H1 (cell line): ENCODE results near the gene CHRNG. TPM values are rescaled to one million over a fixed set of nuclear protein-coding genes. Genes with fewer than 3 reads are reported as not detected.

Experiments used
- CTCF ChIA-PET: fragments of 300-600 bp; sonication (Branson Sonifier 250); formaldehyde crosslinking; loops from one replicate; lab custom pipeline; 2021; ENCODE audit not compliant: partially characterized antibody; lab: Charles Lee
- POLR2A ChIA-PET: fragments of 300-600 bp; sonication (Branson Sonifier 250); formaldehyde crosslinking; loops from one replicate; lab custom pipeline; 2021; ENCODE audit warnings: inconsistent platforms; ENCODE audit not compliant: partially characterized antibody; lab: Charles Lee
- DNase-seq, 2 experiments: peaks; one replicate each; pipeline versions ENCODE4 v3.0.0 to v3.0.0-alpha.2; 2010 to 2022; ENCODE audit warnings: low spot score in 2 of 2, low read depth in 1 of 2, mixed read lengths in 1 of 2
- FAIRE-seq: peaks from 2 replicates; lab custom pipeline; 2011; peaks lifted over from hg19 to GRCh38; lab: Jason Lieb, UNC
- H2AFZ ChIP-seq: 2 replicates; pipeline ENCODE4 v1.8.1; 2012; ENCODE audit warnings: low read length, inconsistent platforms
- H2AK5ac ChIP-seq: 2 replicates; pipeline ENCODE4 v1.6.1; 2013; ENCODE audit warnings: low read depth, low read length
- H2BK120ac ChIP-seq: replicated peaks from 2 replicates; pipeline ENCODE3; 2013; ENCODE audit warnings: low read depth, low read length, inconsistent platforms
- H2BK12ac ChIP-seq: 2 replicates; pipeline ENCODE4 v1.6.1; 2013; ENCODE audit warnings: low read depth, low read length
- H2BK15ac ChIP-seq: 2 replicates; pipeline ENCODE4 v1.6.1; 2013; ENCODE audit warnings: low read length
- H2BK20ac ChIP-seq: 2 replicates; pipeline ENCODE4 v1.6.1; 2013; ENCODE audit warnings: low read length
- H2BK5ac ChIP-seq: 2 replicates; pipeline ENCODE4 v1.6.1; 2013; ENCODE audit warnings: low read depth, low read length
- H3K14ac ChIP-seq: 2 replicates; pipeline ENCODE4 v1.6.1; 2013; ENCODE audit warnings: inconsistent platforms; ENCODE audit not compliant: insufficient read length
- H3K18ac ChIP-seq: 2 replicates; pipeline ENCODE4 v1.6.1; 2013; ENCODE audit warnings: low read length; ENCODE audit errors: extremely low read depth
- H3K23ac ChIP-seq: 2 replicates; pipeline ENCODE4 v1.6.1; 2013; ENCODE audit warnings: inconsistent platforms; ENCODE audit not compliant: insufficient read length
- H3K23me2 ChIP-seq: 2 replicates; pipeline ENCODE4 v1.6.1; 2013; ENCODE audit warnings: low read depth, low read length
- H3K27ac ChIP-seq: 2 replicates; pipeline ENCODE4 v1.6.1; 2011; ENCODE audit warnings: low read depth, low read length, inconsistent platforms
- H3K27me3 ChIP-seq, 4 experiments: replicated peaks in 1 of 4; 1 replicate in 1 of 4; 2 replicates in 3 of 4; pipeline versions ENCODE4 v1.6.1 to v1.8.1; 2011 to 2013; ENCODE audit warnings: low read length in 3 of 4, mild to moderate bottlenecking in 3 of 4, inconsistent platforms in 2 of 4, mixed read lengths in 2 of 4, moderate library complexity in 1 of 4; ENCODE audit not compliant: control insufficient read depth in 3 of 4, insufficient read depth in 3 of 4; ENCODE audit errors: extremely low read depth in 1 of 4
- H3K36me3 ChIP-seq, 4 experiments: 2 replicates each; pipeline versions ENCODE4 v1.6.1 to v1.8.1; 2011 to 2013; ENCODE audit warnings: mild to moderate bottlenecking in 4 of 4, low read length in 3 of 4, moderate library complexity in 2 of 4, control low read depth in 1 of 4, inconsistent platforms in 1 of 4; ENCODE audit not compliant: insufficient read depth in 4 of 4, control insufficient read depth in 2 of 4
- H3K4ac ChIP-seq: replicated peaks from 2 replicates; pipeline ENCODE3; 2013; ENCODE audit warnings: low read length, low read depth, mixed read lengths, inconsistent platforms; ENCODE audit not compliant: insufficient read length
- H3K4me1 ChIP-seq, 4 experiments: replicated peaks in 1 of 4; 1 replicate in 1 of 4; 2 replicates in 3 of 4; pipeline versions ENCODE4 v1.6.1 to v1.8.1; 2011 to 2013; ENCODE audit warnings: low read length in 3 of 4, inconsistent platforms in 2 of 4, mixed read lengths in 1 of 4; ENCODE audit not compliant: insufficient read depth in 4 of 4, control insufficient read depth in 3 of 4
- H3K4me2 ChIP-seq, 2 experiments: 2 replicates each; pipeline versions ENCODE4 v1.6.1 to v1.8.1; 2011 to 2013; ENCODE audit warnings: low read depth in 2 of 2, low read length in 2 of 2, control low read depth in 1 of 2, inconsistent platforms in 1 of 2, mild to moderate bottlenecking in 1 of 2; ENCODE audit not compliant: insufficient read depth in 1 of 2
- H3K4me3 ChIP-seq, 4 experiments: fragments of 200-600, 300-600 bp in 1 of 4; sonication (generic), shearing (Covaris generic), sonication (Bioruptor Twin) in 1 of 4; 2 replicates each; pipeline versions ENCODE4 v1.5.1 to v1.8.1; 2011 to 2016; ENCODE audit warnings: low read length in 4 of 4, low read depth in 3 of 4, control low read depth in 2 of 4, inconsistent platforms in 2 of 4, mild to moderate bottlenecking in 2 of 4, mixed read lengths in 1 of 4, moderate library complexity in 1 of 4; ENCODE audit not compliant: insufficient read depth in 2 of 4; ENCODE audit errors: extremely low read depth in 1 of 4
- H3K56ac ChIP-seq: replicated peaks from 2 replicates; pipeline ENCODE3; 2013; ENCODE audit warnings: low read depth, mild to moderate bottlenecking, mixed read lengths, low read length, inconsistent platforms; ENCODE audit not compliant: insufficient read length
- H3K79me1 ChIP-seq: 2 replicates; pipeline ENCODE4 v1.6.1; 2013; ENCODE audit warnings: low read depth, low read length, control low read depth
- H3K79me2 ChIP-seq, 2 experiments: 2 replicates each; pipeline versions ENCODE4 v1.6.1 to v1.8.1; 2012 to 2013; ENCODE audit warnings: low read length in 2 of 2, mild to moderate bottlenecking in 2 of 2, inconsistent platforms in 1 of 2; ENCODE audit not compliant: insufficient read depth in 2 of 2, control insufficient read depth in 1 of 2
- H3K9ac ChIP-seq, 4 experiments: replicated peaks in 1 of 4; 1 replicate in 1 of 4; 2 replicates in 3 of 4; pipeline versions ENCODE4 v1.6.1 to v1.8.1; 2011 to 2013; ENCODE audit warnings: low read depth in 3 of 4, low read length in 3 of 4, control low read depth in 2 of 4, mild to moderate bottlenecking in 2 of 4, moderate library complexity in 2 of 4, inconsistent platforms in 1 of 4; ENCODE audit errors: extremely low read depth in 1 of 4
- H3K9me3 ChIP-seq, 2 experiments: 2 replicates each; pipeline versions ENCODE4 v1.6.1 to v1.8.1; 2012 to 2013; ENCODE audit warnings: mild to moderate bottlenecking in 2 of 2, moderate library complexity in 2 of 2, control low read depth in 1 of 2, inconsistent platforms in 1 of 2, low read depth in 1 of 2, low read length in 1 of 2, mixed read lengths in 1 of 2; ENCODE audit not compliant: insufficient read depth in 2 of 2
- H4K20me1 ChIP-seq, 2 experiments: replicated peaks in 1 of 2; 2 replicates each; pipeline versions ENCODE3 to v1.8.1; 2011 to 2013; ENCODE audit warnings: inconsistent platforms in 2 of 2, low read length in 2 of 2, mild to moderate bottlenecking in 1 of 2; ENCODE audit not compliant: insufficient read depth in 2 of 2, control insufficient read depth in 1 of 2
- H4K5ac ChIP-seq: 2 replicates; pipeline ENCODE4 v1.6.1; 2013; ENCODE audit warnings: low read length, low read depth, mixed read lengths, inconsistent platforms; ENCODE audit not compliant: insufficient read length
- H4K8ac ChIP-seq: 2 replicates; pipeline ENCODE4 v1.8.0; 2013; ENCODE audit warnings: mild to moderate bottlenecking, moderate library complexity, low read length, inconsistent platforms; ENCODE audit not compliant: insufficient read depth; ENCODE audit errors: extremely low read depth
- H4K91ac ChIP-seq: replicated peaks from 2 replicates; pipeline ENCODE3; 2013; ENCODE audit warnings: low read length, mixed read lengths, inconsistent platforms; ENCODE audit not compliant: insufficient read length
- BACH1 ChIP-seq: IDR thresholded peaks from 2 replicates; pipeline ENCODE4 v1.6.1; 2012; ENCODE audit warnings: low read length, improper control_type of control experiment
- BRCA1 ChIP-seq: IDR thresholded peaks from 2 replicates; pipeline ENCODE4 v1.6.1; 2012; ENCODE audit warnings: low read depth, low read length, improper control_type of control experiment
- CEBPB ChIP-seq: IDR thresholded peaks from 2 replicates; pipeline ENCODE4 v1.6.1; 2012; ENCODE audit warnings: low read depth, low read length
- CREB1 ChIP-seq: IDR thresholded peaks from 2 replicates; pipeline ENCODE4 v1.6.1; 2012; ENCODE audit warnings: inconsistent platforms
- E2F6 ChIP-seq: IDR thresholded peaks from 2 replicates; pipeline ENCODE4 v1.6.1; 2012; ENCODE audit warnings: inconsistent platforms
- EZH2 ChIP-seq: fragments of 200-600 bp; sonication (generic); IDR thresholded peaks from 2 replicates; pipeline ENCODE4 v1.7.1; 2012; ENCODE audit warnings: low read depth, mild to moderate bottlenecking, moderate library complexity, low read length, inconsistent platforms; ENCODE audit not compliant: severe bottlenecking
- JUND ChIP-seq: IDR thresholded peaks from 2 replicates; pipeline ENCODE4 v1.6.1; 2011; ENCODE audit warnings: mild to moderate bottlenecking, improper control_type of control experiment, low read length
- KDM1A ChIP-seq: fragments of 200-600, 300-600 bp; sonication (generic); IDR thresholded peaks from 2 replicates; pipeline ENCODE4 v1.7.1; 2016; ENCODE audit warnings: mild to moderate bottlenecking, low read length, borderline replicate concordance
- KDM4A ChIP-seq: IDR thresholded peaks from one replicate; pipeline ENCODE4 v1.7.1; 2012; ENCODE audit warnings: low read depth, mild to moderate bottlenecking, moderate library complexity, low read length, inconsistent platforms; ENCODE audit not compliant: severe bottlenecking
- SIRT6 ChIP-seq: IDR thresholded peaks from one replicate; pipeline ENCODE4 v1.7.1; 2012; ENCODE audit warnings: low read length, inconsistent platforms
- SIX5 ChIP-seq: IDR thresholded peaks from 2 replicates; pipeline ENCODE4 v1.6.1; 2011; ENCODE audit warnings: mild to moderate bottlenecking, low read depth, low read length
- SP2 ChIP-seq: IDR thresholded peaks from 2 replicates; pipeline ENCODE4 v1.6.1; 2012; ENCODE audit warnings: mild to moderate bottlenecking, low read length, inconsistent platforms
- SP4 ChIP-seq: IDR thresholded peaks from 2 replicates; pipeline ENCODE4 v1.6.1; 2012; ENCODE audit warnings: low read length, inconsistent platforms
- SRF ChIP-seq: IDR thresholded peaks from 2 replicates; pipeline ENCODE4 v1.6.1; 2011; ENCODE audit warnings: mild to moderate bottlenecking, low read depth, low read length, moderate library complexity
- TCF12 ChIP-seq: IDR thresholded peaks from 2 replicates; pipeline ENCODE4 v1.6.1; 2011; ENCODE audit warnings: low read depth, mild to moderate bottlenecking, low read length
- ZNF274 ChIP-seq: IDR thresholded peaks from 2 replicates; pipeline ENCODE4 v1.7.0; 2012; ENCODE audit warnings: low read length, borderline replicate concordance; ENCODE audit errors: extremely low read depth
- WGBS, 2 experiments: shearing (Covaris generic) in 1 of 2; methylation state at CpG; one replicate each; pipeline versions ENCODE4 v1.1.6 to v1.1.7; 2013 to 2015; ENCODE audit warnings: low lambda C conversion rate in 2 of 2, mixed read lengths in 2 of 2, inconsistent platforms in 1 of 2, low coverage in 1 of 2, missing lambda C conversion rate in 1 of 2; ENCODE audit not compliant: insufficient replicate concordance in 2 of 2, insufficient coverage in 1 of 2, insufficient read length in 1 of 2; ENCODE audit errors: extremely low coverage in 1 of 2, missing lambda C conversion rate in 1 of 2; 5-methylcytosine and 5-hydroxymethylcytosine counted together
- polyA plus RNA-seq, 7 experiments: library from polyadenylated mRNA; depleted of rRNA in 3 of 7; stranded (reverse) in 5 of 7; unstranded in 2 of 7; fragments of >200 nt in 5 of 7; fragments of 200-250 nt in 2 of 7; gene quantifications; 1 replicate in 5 of 7; 2 replicates in 1 of 7; 4 replicates in 1 of 7; pipeline versions ENCODE4 v1.2.1 to v1.2.3, GENCODE V29; 2011 to 2013; ENCODE audit warnings: missing spikeins in 2 of 7, mixed read lengths in 2 of 7
- total RNA-seq: library from RNA; stranded (reverse); fragmentation: NEBNext Ultra II Directional; extraction: Animal tissue kit (Norgen Biotek cat#: 25700); gene quantifications from 2 replicates; pipeline ENCODE4 v1.2.1, GENCODE V29; 2021

The CHRNG gene
- total and polyA plus RNA-seq, 2 of the 8 experiments (the other 6 are each of a cell fraction or from before 2014, with no cell fraction given) = 0.05 TPM; not detected in 1

GRCh38 chr2:232587512-232587911, 48.0 kb downstream of the CHRNG start:
- CTCF ChIA-PET = interaction anchor here (0.8 to 1.5 kb wide), 3 partner anchors 23 to 81 kb away, joined by 3 read pairs; no protein-coding TSS in a partner anchor
- Histone ChIP-seq H3K14ac (no peak overlapping the region), H2BK5ac (no peak overlapping the region), H3K4me3 (no peak overlapping the region), H2AK5ac (no peak overlapping the region), H3K18ac (no peak overlapping the region), H3K27ac (no peak overlapping the region), H2AFZ (no peak overlapping the region), H4K20me1 (peaks cover 0 to 1% of the 10 kb centered on the region in 2 experiments), H3K9ac (no peak overlapping the region), H3K27me3 (no peaks in the 10 kb centered on the region), H2BK20ac (no peak overlapping the region), H3K23ac (no peak overlapping the region), H3K79me1 (no peaks in the 10 kb centered on the region; the same call in none of the 2 replicates), H3K4ac (no peak overlapping the region), H2BK15ac (no peak overlapping the region), H2BK120ac (no peak overlapping the region), H4K91ac (no peak overlapping the region), H4K8ac (no peak overlapping the region), H4K5ac (no peak overlapping the region), H3K4me1 (peaks cover 0 to 9% (median 0%) of the 10 kb centered on the region in 4 experiments; a peak in 2 of 7 replicates), H3K9me3 (no peaks in the 10 kb centered on the region), H3K56ac (no peak overlapping the region), H3K4me2 (no peak overlapping the region), H3K36me3 (no peaks in the 10 kb centered on the region; a peak in 2 of 8 replicates), H3K23me2 (no peaks in the 10 kb centered on the region), H3K79me2 (no peaks in the 10 kb centered on the region), H2BK12ac (no peak overlapping the region)
- POLR2A ChIA-PET = interaction anchor here (1.1 to 1.4 kb wide), 2 partner anchors 25 to 37 kb away, joined by 3 read pairs; partner anchors contain the start of genes EIF4E2 and TIGD1
- TF ChIP-seq TCF12 (no peak), KDM1A (no peak), E2F6 (no peak), BACH1 (no peak), EZH2 (no peak), SP4 (no peak), CEBPB (no peak), ZNF274 (no peak), SIRT6 (no peak), SP2 (no peak), SRF (no peak), BRCA1 (no peak), KDM4A (no peak), CREB1 (no peak), SIX5 (no peak), JUND (no peak)
- FAIRE-seq (no peak), DNase-seq (no peak)
- WGBS, 2 experiments = 89% methylated on average over 7 of the region's 7 CpGs; no CpG with 5 or more reads in 1 of the 2 experiments
